ENCODE data around the gene DOK6.

- TF ChIP-seq CTCF (IDR thresholded peaks at IDR 0.05), result no peak
- TF ChIP-seq EP300 (IDR thresholded peaks at IDR 0.05; ENCODE audit: low read depth), result no peak
- no peak for TF ChIP-seq POLR2A (IDR thresholded peaks at IDR 0.05)
These were observed 230.6 kb downstream of the DOK6 start for GRCh38 chr18:69631281-69631680.

All from transverse colon (tissue), 3 donors.